Loucy (cell line): ENCODE data around the gene PLIN5.

Experiments
- H2AFZ ChIP-seq: fragments of 200-600 bp; sonication (generic); 2 replicates; pipeline ENCODE4 v1.6.0; 2016; ENCODE audit warnings: antibody characterized with exemption, mild to moderate bottlenecking, low read length, moderate library complexity
- H3F3A ChIP-seq: fragments of 200-600 bp; 2 replicates; pipeline ENCODE4 v1.6.0; 2016; ENCODE audit warnings: antibody characterized with exemption, low read depth, mild to moderate bottlenecking
- H3K27me3 ChIP-seq: fragments of 200-600 bp; sonication (generic); 2 replicates; pipeline ENCODE4 v1.6.1; 2014; ENCODE audit warnings: low read length, mild to moderate bottlenecking; ENCODE audit not compliant: insufficient read depth, poor library complexity, severe bottlenecking
- H3K36me3 ChIP-seq: fragments of 200-600 bp; sonication (generic); 2 replicates; pipeline ENCODE4 v1.6.1; 2016; ENCODE audit warnings: low read length; ENCODE audit not compliant: insufficient read depth
- H3K4me1 ChIP-seq: fragments of 200-600 bp; sonication (generic); 2 replicates; pipeline ENCODE4 v1.5.1; 2014; ENCODE audit warnings: low read length, mild to moderate bottlenecking; ENCODE audit not compliant: insufficient read depth, poor library complexity, severe bottlenecking
- H3K4me2 ChIP-seq: fragments of 200-600 bp; sonication (generic); 2 replicates; pipeline ENCODE4 v1.6.0; 2014; ENCODE audit warnings: antibody characterized with exemption, low read length, low read depth, mild to moderate bottlenecking; ENCODE audit not compliant: poor library complexity, severe bottlenecking
- H3K4me3 ChIP-seq: fragments of 200-600 bp; sonication (generic); 2 replicates; pipeline ENCODE4 v1.5.1; 2014; ENCODE audit warnings: low read length, mild to moderate bottlenecking, mixed read lengths; ENCODE audit not compliant: poor library complexity, severe bottlenecking
- H3K79me2 ChIP-seq: fragments of 200-600 bp; sonication (generic); 2 replicates; pipeline ENCODE4 v1.6.1; 2014; ENCODE audit warnings: low read length; ENCODE audit not compliant: insufficient read depth
- H3K9ac ChIP-seq: fragments of 200-600 bp; sonication (generic); 2 replicates; pipeline ENCODE4 v1.6.0; 2014; ENCODE audit warnings: mild to moderate bottlenecking, low read depth, low read length, moderate library complexity; ENCODE audit not compliant: poor library complexity, severe bottlenecking
- H3K9me2 ChIP-seq: fragments of 200-600 bp; sonication (generic); replicated peaks from 2 replicates; pipeline ENCODE4 v1.6.1; 2016; ENCODE audit warnings: low read depth, low read length, mixed read lengths
- H3K9me3 ChIP-seq: fragments of 200-600 bp; sonication (generic); 2 replicates; pipeline ENCODE4 v1.6.1; 2014; ENCODE audit warnings: mild to moderate bottlenecking, antibody characterized with exemption, low read length, low read depth; ENCODE audit not compliant: insufficient read depth
- H4K20me1 ChIP-seq: fragments of 200-600 bp; sonication (generic); 2 replicates; pipeline ENCODE4 v1.6.0; 2014; ENCODE audit warnings: antibody characterized with exemption, low read length, mild to moderate bottlenecking; ENCODE audit not compliant: insufficient read depth, poor library complexity, severe bottlenecking
- EZH2phosphoT487 ChIP-seq: fragments of 200-600 bp; IDR thresholded peaks from 2 replicates; pipeline ENCODE4 v1.6.1; 2018; ENCODE audit warnings: antibody characterized with exemption, mild to moderate bottlenecking, moderate library complexity, borderline replicate concordance
- TF ChIP-seq, protein P1 (sequence below): fragments of 200-600 bp; sonication (generic); conservative IDR thresholded peaks from 2 replicates; pipeline ENCODE4 v1.5.1; 2014; ENCODE audit warnings: mild to moderate bottlenecking, antibody characterized with exemption, low read length

The PLIN5 gene

GRCh38 chr19:4581666-4582553, 46.9 kb upstream of the PLIN5 start:
- H3K27me3 ChIP-seq, result no peaks in the 10 kb centered on the region
- H2AFZ ChIP-seq, result no peak overlapping the region

GRCh38 chr19:4580961-4581665, 46.1 kb upstream of the PLIN5 start:
- no peaks in the 10 kb centered on the region for H3K27me3 ChIP-seq
- H3F3A ChIP-seq, result no peaks in the 10 kb centered on the region
- peak overlapping the region; percentile 55 for H3K4me2 ChIP-seq
- H3K36me3 ChIP-seq, result no peaks in the 10 kb centered on the region
- H4K20me1 ChIP-seq, result no peaks in the 10 kb centered on the region
- no peaks in the 10 kb centered on the region for H3K79me2 ChIP-seq
- no peak for TF ChIP-seq EZH2phosphoT487
- TF ChIP-seq, protein P1, sequence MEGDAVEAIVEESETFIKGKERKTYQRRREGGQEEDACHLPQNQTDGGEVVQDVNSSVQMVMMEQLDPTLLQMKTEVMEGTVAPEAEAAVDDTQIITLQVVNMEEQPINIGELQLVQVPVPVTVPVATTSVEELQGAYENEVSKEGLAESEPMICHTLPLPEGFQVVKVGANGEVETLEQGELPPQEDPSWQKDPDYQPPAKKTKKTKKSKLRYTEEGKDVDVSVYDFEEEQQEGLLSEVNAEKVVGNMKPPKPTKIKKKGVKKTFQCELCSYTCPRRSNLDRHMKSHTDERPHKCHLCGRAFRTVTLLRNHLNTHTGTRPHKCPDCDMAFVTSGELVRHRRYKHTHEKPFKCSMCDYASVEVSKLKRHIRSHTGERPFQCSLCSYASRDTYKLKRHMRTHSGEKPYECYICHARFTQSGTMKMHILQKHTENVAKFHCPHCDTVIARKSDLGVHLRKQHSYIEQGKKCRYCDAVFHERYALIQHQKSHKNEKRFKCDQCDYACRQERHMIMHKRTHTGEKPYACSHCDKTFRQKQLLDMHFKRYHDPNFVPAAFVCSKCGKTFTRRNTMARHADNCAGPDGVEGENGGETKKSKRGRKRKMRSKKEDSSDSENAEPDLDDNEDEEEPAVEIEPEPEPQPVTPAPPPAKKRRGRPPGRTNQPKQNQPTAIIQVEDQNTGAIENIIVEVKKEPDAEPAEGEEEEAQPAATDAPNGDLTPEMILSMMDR, result no peak
- H2AFZ ChIP-seq, result no peak overlapping the region
- H3K9ac ChIP-seq, result no peak overlapping the region
- H3K4me3 ChIP-seq, result peak overlapping the region; percentile 58
- H3K4me1 ChIP-seq, result peaks cover 8% of the 10 kb centered on the region
- no peaks in the 10 kb centered on the region for H3K9me3 ChIP-seq
- H3K9me2 ChIP-seq, result no peaks in the 10 kb centered on the region

More at GRCh38 chr19:4581666-4582553, 46.9 kb upstream of the PLIN5 start:
- Histone ChIP-seq H3K4me1 (peaks cover 8% of the 10 kb centered on the region), H3K36me3 (no peaks in the 10 kb centered on the region), H4K20me1 (no peaks in the 10 kb centered on the region), H3K4me2 (no peak overlapping the region), H3K9me2 (no peaks in the 10 kb centered on the region), H3K9me3 (no peaks in the 10 kb centered on the region), H3F3A (no peaks in the 10 kb centered on the region), H3K79me2 (no peaks in the 10 kb centered on the region), H3K9ac (no peak overlapping the region), H3K4me3 (no peak overlapping the region)
- no peak for TF ChIP-seq EZH2phosphoT487

DNA sequence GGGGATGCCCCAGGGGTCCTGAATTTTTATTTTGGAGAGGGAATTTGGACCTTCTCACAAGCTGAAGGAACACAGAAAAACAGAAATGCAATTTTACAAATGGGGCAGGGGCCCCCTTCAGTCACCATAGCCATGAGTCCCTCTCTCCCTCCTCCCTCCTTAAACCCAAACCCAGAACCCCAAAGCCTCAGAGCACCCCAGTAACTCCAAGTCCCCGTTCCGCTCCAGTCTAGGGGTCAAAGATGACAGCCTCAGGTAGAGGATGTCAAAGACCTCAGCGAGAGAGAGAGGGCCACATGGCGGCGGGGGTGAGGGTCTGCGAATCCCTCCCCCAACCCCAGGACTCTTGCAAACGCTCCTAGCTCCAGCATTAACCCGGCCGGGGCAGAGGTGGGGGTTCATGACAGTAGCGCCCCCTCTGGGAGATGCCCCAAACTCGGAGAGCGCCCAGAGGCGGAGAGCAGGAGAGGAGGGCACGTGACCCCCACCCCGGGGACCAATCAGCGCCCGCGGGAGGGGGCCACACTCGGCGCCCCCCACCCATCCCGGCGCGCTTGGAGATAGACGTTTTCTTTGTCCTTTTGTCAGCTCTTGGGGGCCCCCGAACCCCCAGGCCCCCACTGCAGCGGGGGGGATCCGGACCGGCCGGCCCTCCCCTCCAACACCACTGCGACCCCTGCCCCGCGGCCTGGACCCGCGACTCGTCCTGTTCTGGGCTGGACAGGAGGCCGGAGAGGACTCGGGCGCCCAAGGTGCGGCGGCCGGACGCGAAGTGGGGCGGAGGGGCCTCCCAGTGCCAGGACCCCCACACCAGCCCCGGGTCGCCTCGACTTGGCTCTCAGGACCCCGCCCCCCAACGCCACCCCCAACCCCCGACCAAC, 45.2 kb upstream of the PLIN5 start:
- H3K9me3 ChIP-seq, result no peaks in the 10 kb centered on the region
- H4K20me1 ChIP-seq, result no peaks in the 10 kb centered on the region
- no peak for TF ChIP-seq EZH2phosphoT487
- TF ChIP-seq, protein P1, result peak; percentile 32
- no peak overlapping the region for H3K4me3 ChIP-seq
- peaks cover 10% of the 10 kb centered on the region for H3K4me1 ChIP-seq
- H3K9ac ChIP-seq, result no peak overlapping the region
- H3K4me2 ChIP-seq, result no peak overlapping the region
- no peaks in the 10 kb centered on the region for H3K9me2 ChIP-seq
- H3F3A ChIP-seq, result no peaks in the 10 kb centered on the region
- H3K36me3 ChIP-seq, result no peaks in the 10 kb centered on the region
- no peaks in the 10 kb centered on the region for H3K27me3 ChIP-seq
- no peak overlapping the region for H2AFZ ChIP-seq
- no peaks in the 10 kb centered on the region for H3K79me2 ChIP-seq
